Liver (tissue), 9 donors: ENCODE measurements around the gene RUFY1. TPM values are rescaled to one million over a fixed set of nuclear protein-coding genes. Genes with fewer than 3 reads are reported as not detected.

ENCODE experiments used
- DNase-seq: peaks from one replicate; pipeline ENCODE4 v3.0.0-alpha.2; 2017; ENCODE audit warnings: low spot score
- H3K27ac ChIP-seq, 2 donors: one replicate each; pipeline ENCODE4 v1.7.0; 2013; ENCODE audit warnings: inconsistent platforms in 2 of 2, low read length in 2 of 2, control low read depth in 1 of 2, low read depth in 1 of 2, mild to moderate bottlenecking in 1 of 2
- H3K27me3 ChIP-seq, 4 donors: one replicate each; pipeline versions ENCODE4 v1.6.1 to v1.7.0; 2013; ENCODE audit warnings: low read length in 3 of 4, inconsistent platforms in 1 of 4, mild to moderate bottlenecking in 1 of 4, moderate library complexity in 1 of 4; ENCODE audit not compliant: control insufficient read depth in 4 of 4, insufficient read depth in 4 of 4
- H3K36me3 ChIP-seq, 4 donors: one replicate each; pipeline versions ENCODE4 v1.6.1 to v1.7.0; 2013; ENCODE audit warnings: low read length in 3 of 4, mild to moderate bottlenecking in 3 of 4, low read depth in 1 of 4, moderate library complexity in 1 of 4; ENCODE audit not compliant: control insufficient read depth in 4 of 4, insufficient read depth in 3 of 4
- H3K4me1 ChIP-seq, 4 donors: one replicate each; pipeline versions ENCODE4 v1.6.1 to v1.7.0; 2013; ENCODE audit warnings: low read length in 3 of 4, mild to moderate bottlenecking in 3 of 4, moderate library complexity in 1 of 4; ENCODE audit not compliant: control insufficient read depth in 4 of 4, insufficient read depth in 4 of 4
- H3K4me3 ChIP-seq, 3 donors: one replicate each; pipeline versions ENCODE4 v1.6.1 to v1.7.0; 2013; ENCODE audit warnings: low read length in 3 of 3, control low read depth in 1 of 3, low read depth in 1 of 3, mild to moderate bottlenecking in 1 of 3
- H3K9ac ChIP-seq, 2 donors: one replicate each; pipeline ENCODE4 v1.7.0; 2013; ENCODE audit warnings: low read length in 2 of 2, mild to moderate bottlenecking in 2 of 2, moderate library complexity in 2 of 2, control low read depth in 1 of 2, low read depth in 1 of 2
- H3K9me3 ChIP-seq, 4 donors: one replicate each; pipeline versions ENCODE4 v1.6.1 to v1.7.0; 2013; ENCODE audit warnings: low read length in 3 of 4; ENCODE audit not compliant: control insufficient read depth in 4 of 4
- EGR1 ChIP-seq, 2 donors: IDR thresholded peaks; 2 replicates each; pipeline ENCODE4 v1.6.1; 2016 to 2018; ENCODE audit warnings: antibody characterized with exemption in 2 of 2, low read depth in 2 of 2
- FOXA1 ChIP-seq: IDR thresholded peaks from 2 replicates; pipeline ENCODE4 v1.6.1; 2016; ENCODE audit warnings: antibody characterized with exemption
- FOXA2 ChIP-seq: IDR thresholded peaks from 2 replicates; pipeline ENCODE4 v1.6.1; 2016; ENCODE audit warnings: antibody characterized with exemption
- HNF4A ChIP-seq, 2 donors: conservative IDR thresholded peaks; 2 replicates each; pipeline ENCODE4 v1.6.1; 2016; ENCODE audit warnings: antibody characterized with exemption in 2 of 2, mild to moderate bottlenecking in 2 of 2
- HNF4G ChIP-seq: IDR thresholded peaks from 2 replicates; pipeline ENCODE4 v1.6.1; 2016; ENCODE audit warnings: antibody characterized with exemption
- JUND ChIP-seq, 2 donors: IDR thresholded peaks; 2 replicates each; pipeline ENCODE4 v1.6.1; 2016; ENCODE audit warnings: antibody characterized with exemption in 2 of 2
- NR2F2 ChIP-seq: IDR thresholded peaks from 2 replicates; pipeline ENCODE4 v1.6.1; 2016; ENCODE audit warnings: antibody characterized with exemption
- RAD21 ChIP-seq, 2 donors: IDR thresholded peaks; 2 replicates each; pipeline ENCODE4 v1.6.1; 2016; ENCODE audit warnings: antibody characterized with exemption in 2 of 2, mild to moderate bottlenecking in 2 of 2
- SP1 ChIP-seq: IDR thresholded peaks from 2 replicates; pipeline ENCODE4 v1.6.1; 2018; ENCODE audit warnings: antibody characterized with exemption, mild to moderate bottlenecking
- TAF1 ChIP-seq: conservative IDR thresholded peaks from 2 replicates; pipeline ENCODE4 v1.6.1; 2016; ENCODE audit warnings: antibody characterized with exemption, mild to moderate bottlenecking
- YY1 ChIP-seq: IDR thresholded peaks from 2 replicates; pipeline ENCODE4 v1.6.1; 2016; ENCODE audit warnings: antibody characterized with exemption, mild to moderate bottlenecking
- WGBS: extraction: QIAGEN DNeasy Blood & Tissue Kit; methylation state at CpG from one replicate; pipeline ENCODE4 v1.1.7; 2013; 5-methylcytosine and 5-hydroxymethylcytosine counted together
- polyA plus RNA-seq, 2 donors: library from polyadenylated mRNA; stranded (reverse) in 1 of 2; unstranded in 1 of 2; fragments of 200-250 nt in 1 of 2; fragments of >200 nt in 1 of 2; fragmentation: Nextera tagmentation in 1 of 2; extraction: Ambion mirVana in 1 of 2; gene quantifications; one replicate each; pipeline versions ENCODE4 v1.2.1 to v1.2.3, GENCODE V29; 2013 to 2015
- total RNA-seq, 2 donors: library from RNA; depleted of rRNA; stranded (reverse); fragments of >200 nt; gene quantifications; one replicate each; pipeline ENCODE4 v1.2.3, GENCODE V29; 2014
- TF ChIP-seq, protein P1 (sequence below): IDR thresholded peaks from 2 replicates; pipeline ENCODE4 v1.6.1; 2016; ENCODE audit warnings: antibody characterized with exemption
- TF ChIP-seq, protein P2 (sequence below): fragments of 150-350 bp; IDR thresholded peaks from 2 replicates; pipeline ENCODE4 v1.5.1; 2017; ENCODE audit warnings: improper control_type of control experiment, low read depth, low read length; ENCODE audit not compliant: missing input control
- TF ChIP-seq, protein P3 (sequence below): IDR thresholded peaks from 2 replicates; pipeline ENCODE4 v1.6.1; 2016; ENCODE audit warnings: antibody characterized with exemption
- TF ChIP-seq, protein P4 (sequence below): IDR thresholded peaks from 2 replicates; pipeline ENCODE4 v1.6.1; 2016; ENCODE audit warnings: antibody characterized with exemption, mild to moderate bottlenecking
- TF ChIP-seq, protein P5 (sequence below): IDR thresholded peaks from 2 replicates; pipeline ENCODE4 v1.6.1; 2016; ENCODE audit warnings: antibody characterized with exemption
- donor health status: healthy.
- donor health status: healthy.
- donor health status: healthy.
- donor health status: healthy.
- donor health status: healthy.

The RUFY1 gene
- total and polyA plus RNA-seq, 4 donors, result 11.6 to 25.2 (median 18.3) TPM

DNA sequence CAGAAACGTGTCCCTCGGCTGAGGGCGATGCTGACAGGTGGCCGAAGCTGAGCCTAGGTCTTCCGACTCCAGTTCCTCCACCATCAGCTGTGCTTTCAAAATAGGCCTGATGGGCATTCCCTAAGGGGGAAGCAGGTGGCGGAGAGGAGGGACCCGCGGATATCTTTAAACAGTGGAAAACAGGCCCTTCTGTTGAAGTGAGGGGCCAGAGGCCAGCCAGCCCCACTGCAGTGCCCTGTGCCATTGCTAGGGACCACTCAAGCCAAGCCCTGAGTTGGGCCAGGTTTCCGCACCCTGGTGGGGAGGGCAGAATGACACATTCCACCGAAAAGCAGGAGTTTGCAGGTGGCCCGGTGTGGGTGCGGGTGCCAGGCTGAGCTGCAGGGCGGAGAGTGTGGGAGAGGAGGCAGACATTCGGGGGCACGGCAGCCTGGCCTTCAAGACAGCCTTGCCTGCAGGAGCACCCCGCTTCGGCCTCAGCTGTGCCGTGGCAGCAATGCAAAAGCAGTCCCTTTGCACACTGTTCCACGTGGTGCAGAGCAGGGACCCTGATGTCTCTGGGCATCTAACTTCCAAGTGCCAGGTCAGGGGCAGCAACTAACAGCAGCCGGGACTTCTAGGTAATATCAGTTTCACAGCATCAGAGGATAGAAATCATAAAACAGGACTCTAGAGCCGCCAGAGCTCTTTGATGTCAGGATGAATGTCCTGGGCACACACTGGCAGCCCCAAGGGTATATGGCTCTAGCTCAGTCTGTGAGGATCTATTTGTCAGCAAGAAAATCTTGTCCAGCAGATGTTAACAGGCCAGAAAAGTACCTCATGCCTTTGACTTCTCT lies 55.9 kb downstream of the RUFY1 start:
- no peak overlapping the region for H3K4me3 ChIP-seq
- H3K9me3 ChIP-seq, result no peaks in the 10 kb centered on the region
- WGBS, result 93% methylated on average over 21 of the region's 21 CpGs
- H3K36me3 ChIP-seq, result peaks cover 11 to 61% (median 40%) of the 10 kb centered on the region in 4 donors
- no peaks in the 10 kb centered on the region for H3K27me3 ChIP-seq
- no peak for DNase-seq
- H3K4me1 ChIP-seq, result peaks cover 0 to 6% (median 3%) of the 10 kb centered on the region in 4 donors
- H3K27ac ChIP-seq, result no peak overlapping the region
- no peak for TF ChIP-seq HNF4G
- TF ChIP-seq SP1, result no peak
- TF ChIP-seq, protein P1, sequence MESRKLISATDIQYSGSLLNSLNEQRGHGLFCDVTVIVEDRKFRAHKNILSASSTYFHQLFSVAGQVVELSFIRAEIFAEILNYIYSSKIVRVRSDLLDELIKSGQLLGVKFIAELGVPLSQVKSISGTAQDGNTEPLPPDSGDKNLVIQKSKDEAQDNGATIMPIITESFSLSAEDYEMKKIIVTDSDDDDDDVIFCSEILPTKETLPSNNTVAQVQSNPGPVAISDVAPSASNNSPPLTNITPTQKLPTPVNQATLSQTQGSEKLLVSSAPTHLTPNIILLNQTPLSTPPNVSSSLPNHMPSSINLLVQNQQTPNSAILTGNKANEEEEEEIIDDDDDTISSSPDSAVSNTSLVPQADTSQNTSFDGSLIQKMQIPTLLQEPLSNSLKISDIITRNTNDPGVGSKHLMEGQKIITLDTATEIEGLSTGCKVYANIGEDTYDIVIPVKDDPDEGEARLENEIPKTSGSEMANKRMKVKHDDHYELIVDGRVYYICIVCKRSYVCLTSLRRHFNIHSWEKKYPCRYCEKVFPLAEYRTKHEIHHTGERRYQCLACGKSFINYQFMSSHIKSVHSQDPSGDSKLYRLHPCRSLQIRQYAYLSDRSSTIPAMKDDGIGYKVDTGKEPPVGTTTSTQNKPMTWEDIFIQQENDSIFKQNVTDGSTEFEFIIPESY, result no peak
- TF ChIP-seq, protein P2, sequence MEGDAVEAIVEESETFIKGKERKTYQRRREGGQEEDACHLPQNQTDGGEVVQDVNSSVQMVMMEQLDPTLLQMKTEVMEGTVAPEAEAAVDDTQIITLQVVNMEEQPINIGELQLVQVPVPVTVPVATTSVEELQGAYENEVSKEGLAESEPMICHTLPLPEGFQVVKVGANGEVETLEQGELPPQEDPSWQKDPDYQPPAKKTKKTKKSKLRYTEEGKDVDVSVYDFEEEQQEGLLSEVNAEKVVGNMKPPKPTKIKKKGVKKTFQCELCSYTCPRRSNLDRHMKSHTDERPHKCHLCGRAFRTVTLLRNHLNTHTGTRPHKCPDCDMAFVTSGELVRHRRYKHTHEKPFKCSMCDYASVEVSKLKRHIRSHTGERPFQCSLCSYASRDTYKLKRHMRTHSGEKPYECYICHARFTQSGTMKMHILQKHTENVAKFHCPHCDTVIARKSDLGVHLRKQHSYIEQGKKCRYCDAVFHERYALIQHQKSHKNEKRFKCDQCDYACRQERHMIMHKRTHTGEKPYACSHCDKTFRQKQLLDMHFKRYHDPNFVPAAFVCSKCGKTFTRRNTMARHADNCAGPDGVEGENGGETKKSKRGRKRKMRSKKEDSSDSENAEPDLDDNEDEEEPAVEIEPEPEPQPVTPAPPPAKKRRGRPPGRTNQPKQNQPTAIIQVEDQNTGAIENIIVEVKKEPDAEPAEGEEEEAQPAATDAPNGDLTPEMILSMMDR, result no peak
- no peak overlapping the region for H3K9ac ChIP-seq

DNA sequence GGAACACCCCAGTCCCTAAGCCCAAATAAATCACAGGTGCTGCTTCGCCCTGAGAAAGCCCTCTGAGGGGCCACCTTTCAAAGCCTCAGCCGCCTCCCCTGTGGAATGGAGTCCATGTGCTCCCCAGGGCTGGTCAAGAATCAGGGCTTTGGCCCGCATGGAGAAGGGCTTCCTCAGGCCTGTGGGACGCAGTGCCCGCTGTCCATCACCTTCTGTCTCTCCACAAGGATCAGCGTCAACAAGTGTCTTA lies 56.5 kb downstream of the RUFY1 start:
- 94% methylated on average over 6 of the region's 6 CpGs for WGBS
- Histone ChIP-seq H3K27ac (no peak overlapping the region), H3K4me3 (no peak overlapping the region), H3K36me3 (peaks cover 11 to 63% (median 45%) of the 10 kb centered on the region in 4 donors), H3K9me3 (no peaks in the 10 kb centered on the region), H3K9ac (no peak overlapping the region), H3K4me1 (peaks cover 0 to 6% (median 3%) of the 10 kb centered on the region in 4 donors), H3K27me3 (no peaks in the 10 kb centered on the region)
- no peak for TF ChIP-seq EGR1 (IDR thresholded peaks at IDR 0.05; ENCODE audit: low read depth in 2 of 2)
- no peak for TF ChIP-seq RAD21 (IDR thresholded peaks at IDR 0.05)
- TF ChIP-seq, protein P3, sequence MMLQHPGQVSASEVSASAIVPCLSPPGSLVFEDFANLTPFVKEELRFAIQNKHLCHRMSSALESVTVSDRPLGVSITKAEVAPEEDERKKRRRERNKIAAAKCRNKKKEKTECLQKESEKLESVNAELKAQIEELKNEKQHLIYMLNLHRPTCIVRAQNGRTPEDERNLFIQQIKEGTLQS, result no peak
- TF ChIP-seq TAF1, result no peak
- TF ChIP-seq, protein P2, result no peak
- TF ChIP-seq SP1, result no peak
- TF ChIP-seq JUND (IDR thresholded peaks at IDR 0.05), result no peak
- no peak for TF ChIP-seq FOXA1
- TF ChIP-seq HNF4G, result no peak
- TF ChIP-seq FOXA2, result no peak
- no peak for TF ChIP-seq HNF4A (conservative IDR thresholded peaks at IDR 0.05)
- TF ChIP-seq, protein P4, sequence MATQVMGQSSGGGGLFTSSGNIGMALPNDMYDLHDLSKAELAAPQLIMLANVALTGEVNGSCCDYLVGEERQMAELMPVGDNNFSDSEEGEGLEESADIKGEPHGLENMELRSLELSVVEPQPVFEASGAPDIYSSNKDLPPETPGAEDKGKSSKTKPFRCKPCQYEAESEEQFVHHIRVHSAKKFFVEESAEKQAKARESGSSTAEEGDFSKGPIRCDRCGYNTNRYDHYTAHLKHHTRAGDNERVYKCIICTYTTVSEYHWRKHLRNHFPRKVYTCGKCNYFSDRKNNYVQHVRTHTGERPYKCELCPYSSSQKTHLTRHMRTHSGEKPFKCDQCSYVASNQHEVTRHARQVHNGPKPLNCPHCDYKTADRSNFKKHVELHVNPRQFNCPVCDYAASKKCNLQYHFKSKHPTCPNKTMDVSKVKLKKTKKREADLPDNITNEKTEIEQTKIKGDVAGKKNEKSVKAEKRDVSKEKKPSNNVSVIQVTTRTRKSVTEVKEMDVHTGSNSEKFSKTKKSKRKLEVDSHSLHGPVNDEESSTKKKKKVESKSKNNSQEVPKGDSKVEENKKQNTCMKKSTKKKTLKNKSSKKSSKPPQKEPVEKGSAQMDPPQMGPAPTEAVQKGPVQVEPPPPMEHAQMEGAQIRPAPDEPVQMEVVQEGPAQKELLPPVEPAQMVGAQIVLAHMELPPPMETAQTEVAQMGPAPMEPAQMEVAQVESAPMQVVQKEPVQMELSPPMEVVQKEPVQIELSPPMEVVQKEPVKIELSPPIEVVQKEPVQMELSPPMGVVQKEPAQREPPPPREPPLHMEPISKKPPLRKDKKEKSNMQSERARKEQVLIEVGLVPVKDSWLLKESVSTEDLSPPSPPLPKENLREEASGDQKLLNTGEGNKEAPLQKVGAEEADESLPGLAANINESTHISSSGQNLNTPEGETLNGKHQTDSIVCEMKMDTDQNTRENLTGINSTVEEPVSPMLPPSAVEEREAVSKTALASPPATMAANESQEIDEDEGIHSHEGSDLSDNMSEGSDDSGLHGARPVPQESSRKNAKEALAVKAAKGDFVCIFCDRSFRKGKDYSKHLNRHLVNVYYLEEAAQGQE, result no peak
- no peak for TF ChIP-seq NR2F2
- TF ChIP-seq YY1, result no peak
- TF ChIP-seq, protein P5, sequence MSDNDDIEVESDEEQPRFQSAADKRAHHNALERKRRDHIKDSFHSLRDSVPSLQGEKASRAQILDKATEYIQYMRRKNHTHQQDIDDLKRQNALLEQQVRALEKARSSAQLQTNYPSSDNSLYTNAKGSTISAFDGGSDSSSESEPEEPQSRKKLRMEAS, result no peak
- TF ChIP-seq, protein P1, result no peak
- DNase-seq, result no peak
